GM18873 (cell line): Measurements from ENCODE around the gene IGF1.

ENCODE experiments used
- ATAC-seq: cut with Tn5 transposase; IDR thresholded peaks from one replicate; pipeline ENCODE4 v1.9.1; 2021; ENCODE audit warnings: mild to moderate bottlenecking, moderate library complexity, moderate number of reproducible peaks; ENCODE audit not compliant: unreplicated experiment, low FRiP score

The IGF1 gene

DNA sequence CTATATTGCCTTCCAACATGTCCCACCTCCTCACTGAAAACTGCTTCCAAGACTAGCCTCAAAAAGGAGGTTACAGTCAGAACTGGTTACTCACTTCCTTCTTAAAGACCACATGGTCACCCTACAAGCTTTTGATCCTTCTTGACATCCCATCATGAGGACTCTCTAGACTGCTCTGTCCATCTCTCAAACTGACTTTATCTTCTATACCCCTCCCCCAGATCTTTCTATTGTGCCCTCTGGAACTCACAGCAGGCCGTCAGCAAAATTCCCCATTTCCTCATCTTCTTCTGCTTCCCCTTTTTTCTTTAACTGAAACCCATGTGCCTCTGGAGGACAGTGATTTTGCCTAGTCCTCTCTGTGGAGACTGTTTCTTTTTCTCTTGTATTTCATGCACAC lies 18.1 kb upstream of the IGF1 start:
- no peak for ATAC-seq

DNA sequence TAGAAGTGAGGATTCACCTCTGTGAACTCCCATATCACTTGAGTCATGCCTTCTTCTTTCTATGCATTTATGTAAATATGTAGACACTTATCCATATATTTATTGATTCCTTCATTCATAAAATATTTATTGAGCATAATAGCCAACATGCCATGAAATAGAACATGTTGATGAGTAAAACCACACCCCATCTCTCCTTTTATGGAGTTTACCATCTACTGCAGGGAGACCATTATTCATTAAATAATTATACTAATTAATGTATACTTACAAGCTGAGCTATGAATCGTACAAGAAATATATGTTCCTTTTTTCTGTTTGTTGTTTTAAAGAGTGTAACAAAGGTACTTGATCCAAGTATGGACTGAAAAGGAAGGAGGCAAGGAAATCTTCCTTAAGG lies 17.4 kb upstream of the IGF1 start:
- no peak for ATAC-seq

DNA sequence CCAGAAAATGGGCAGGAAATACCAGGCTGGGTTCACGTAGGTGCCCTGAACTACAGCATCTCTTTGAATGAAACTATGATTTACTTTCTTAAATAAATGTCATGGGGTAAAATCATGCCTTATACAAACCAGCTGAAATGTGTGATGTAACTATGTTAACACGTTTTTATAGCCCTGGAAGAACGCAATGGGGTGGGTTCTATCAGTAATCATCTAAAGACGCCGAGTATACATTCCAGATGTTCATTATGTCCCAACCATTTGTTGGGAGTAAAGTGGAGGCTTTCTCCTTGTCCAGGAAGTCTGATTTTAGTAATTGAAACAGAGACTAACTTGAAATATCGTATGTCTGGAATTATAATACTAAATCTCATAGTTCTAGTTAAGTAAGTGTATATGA lies 16.2 kb upstream of the IGF1 start:
- no peak for ATAC-seq

- no peak for ATAC-seq
These were observed 6.9 kb upstream of the IGF1 start for GRCh38 chr12:102487226-102487625.

DNA sequence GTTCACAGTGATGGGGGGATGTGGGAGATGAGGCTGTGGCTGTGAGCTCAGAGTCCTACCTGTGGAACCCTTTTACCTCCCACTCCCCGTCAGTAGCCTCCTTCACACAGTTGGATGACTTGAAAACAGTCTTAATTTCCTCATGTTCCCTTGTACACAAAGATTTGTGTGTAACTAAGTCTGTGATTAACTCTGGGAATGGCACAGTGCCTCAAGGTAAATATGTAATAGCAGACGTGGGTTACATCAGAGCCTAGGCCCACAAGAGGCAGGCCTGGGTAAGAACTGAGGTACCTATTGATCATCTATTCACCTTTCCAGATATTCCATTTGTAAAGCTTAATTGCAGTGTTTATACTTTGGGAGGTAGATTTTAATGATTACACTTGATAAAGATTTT lies 5.8 kb upstream of the IGF1 start:
- ATAC-seq: no peak

DNA sequence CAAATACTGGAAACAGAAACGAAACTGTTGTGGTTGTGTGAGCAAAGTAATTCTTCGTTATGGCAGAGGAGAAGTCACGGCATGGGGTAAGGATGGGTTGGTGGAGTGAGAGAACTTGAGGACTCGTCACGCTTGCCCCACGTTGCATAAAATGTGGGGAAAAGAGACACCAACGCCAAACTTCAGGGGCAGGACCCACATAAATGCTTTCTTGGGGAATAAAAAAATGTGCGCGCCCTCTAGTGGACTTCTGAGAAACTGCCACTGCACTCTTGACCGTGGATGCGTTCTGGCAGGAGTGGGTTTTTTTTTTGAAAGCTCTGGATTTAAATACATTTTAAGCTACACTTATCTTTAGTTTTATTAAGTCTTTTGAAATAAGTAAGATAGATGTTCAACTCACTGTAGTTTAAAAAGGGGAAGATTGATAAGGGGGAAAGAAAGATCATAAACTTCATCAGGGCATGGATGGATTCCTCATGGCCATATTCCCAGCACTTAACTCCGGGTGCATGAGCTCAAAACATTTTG lies 4.1 kb upstream of the IGF1 start:
- ATAC-seq: peak; percentile 30

- ATAC-seq: peak; percentile 1
These were observed 3.7 kb upstream of the IGF1 start for GRCh38 chr12:102484017-102484416.

- peak; percentile 45 for ATAC-seq
These were observed 3.1 kb upstream of the IGF1 start for GRCh38 chr12:102483466-102483865.

DNA sequence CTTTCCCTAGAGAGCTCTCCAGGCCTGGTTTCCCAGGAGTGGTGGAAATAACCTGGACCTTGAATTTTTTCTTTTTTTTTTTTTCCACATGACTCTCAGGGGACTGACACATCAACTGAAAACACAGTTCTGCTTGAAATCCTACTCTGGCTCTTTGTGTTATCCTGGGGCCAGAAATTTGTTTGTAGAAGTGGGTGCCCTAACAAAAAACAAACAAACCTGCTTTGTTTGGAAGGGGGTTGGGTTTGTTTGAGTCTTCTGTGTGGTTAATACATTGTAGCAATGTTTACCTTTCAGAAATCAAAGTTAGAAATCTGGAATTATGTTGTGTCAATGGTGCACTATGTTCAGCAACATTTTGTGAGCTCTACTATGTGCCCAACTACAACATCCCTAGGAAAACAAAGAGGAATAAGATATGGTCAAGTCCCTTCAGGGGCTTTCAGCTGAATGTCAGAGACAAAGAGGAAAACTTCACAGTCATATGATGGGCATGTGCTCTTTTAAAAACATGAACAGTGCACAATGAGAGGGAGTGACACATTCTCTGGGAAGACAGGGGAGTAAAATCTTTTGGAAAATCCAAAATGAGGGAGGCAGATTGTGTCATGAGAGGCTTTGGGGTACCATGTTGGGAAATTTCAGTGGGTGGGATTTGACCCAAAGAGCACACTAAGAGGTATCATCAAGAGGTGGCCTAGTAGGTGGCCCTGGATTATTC lies 1.5 kb upstream of the IGF1 start:
- no peak for ATAC-seq

GRCh38 chr12:102479939-102480338 lies 424 bp downstream of the IGF1 start:
- no peak for ATAC-seq

GRCh38 chr12:102479099-102479885 lies 1.1 kb downstream of the IGF1 start:
- ATAC-seq: peak; percentile 28

GRCh38 chr12:102478405-102479098 lies 1.8 kb downstream of the IGF1 start:
- peak; percentile 65 for ATAC-seq

- ATAC-seq: no peak
These were observed 5.0 kb downstream of the IGF1 start for GRCh38 chr12:102475355-102475754.

DNA sequence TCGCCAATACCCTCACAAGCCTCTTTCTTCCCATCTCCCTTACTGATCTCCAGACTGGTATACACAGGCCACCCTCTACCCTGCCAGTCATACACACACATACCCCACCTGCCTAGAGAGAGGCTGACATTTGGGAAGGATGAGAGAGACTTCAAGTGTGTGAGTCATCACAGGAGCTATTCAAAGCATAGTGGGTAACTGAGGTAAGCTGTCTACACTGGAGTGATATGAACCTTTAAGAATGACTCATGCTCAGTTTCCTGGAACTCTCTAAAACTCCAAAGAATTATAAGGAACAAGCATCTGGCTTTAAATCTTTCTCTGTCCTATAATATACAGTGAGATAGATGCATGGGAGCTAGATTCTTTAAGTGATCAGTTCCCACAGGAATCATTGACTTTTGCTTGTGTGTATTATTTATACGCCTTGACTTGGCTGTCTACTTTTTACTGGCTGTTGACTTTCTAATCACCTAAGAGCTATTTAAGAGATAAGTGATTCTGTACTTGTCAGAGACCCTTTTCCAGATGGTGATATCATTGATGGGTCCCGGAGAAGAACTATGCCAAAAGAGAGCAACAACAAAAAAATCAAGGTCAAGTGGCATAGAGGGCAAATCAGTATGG lies 5.8 kb downstream of the IGF1 start:
- no peak for ATAC-seq

GRCh38 chr12:102472496-102472895 lies 7.9 kb downstream of the IGF1 start:
- no peak for ATAC-seq

GRCh38 chr12:102471556-102471955 lies 8.8 kb downstream of the IGF1 start:
- no peak for ATAC-seq

- ATAC-seq: no peak
These were observed 9.4 kb downstream of the IGF1 start for GRCh38 chr12:102470945-102471344.

- ATAC-seq: no peak
These were observed 12.0 kb downstream of the IGF1 start for GRCh38 chr12:102468261-102468915.

DNA sequence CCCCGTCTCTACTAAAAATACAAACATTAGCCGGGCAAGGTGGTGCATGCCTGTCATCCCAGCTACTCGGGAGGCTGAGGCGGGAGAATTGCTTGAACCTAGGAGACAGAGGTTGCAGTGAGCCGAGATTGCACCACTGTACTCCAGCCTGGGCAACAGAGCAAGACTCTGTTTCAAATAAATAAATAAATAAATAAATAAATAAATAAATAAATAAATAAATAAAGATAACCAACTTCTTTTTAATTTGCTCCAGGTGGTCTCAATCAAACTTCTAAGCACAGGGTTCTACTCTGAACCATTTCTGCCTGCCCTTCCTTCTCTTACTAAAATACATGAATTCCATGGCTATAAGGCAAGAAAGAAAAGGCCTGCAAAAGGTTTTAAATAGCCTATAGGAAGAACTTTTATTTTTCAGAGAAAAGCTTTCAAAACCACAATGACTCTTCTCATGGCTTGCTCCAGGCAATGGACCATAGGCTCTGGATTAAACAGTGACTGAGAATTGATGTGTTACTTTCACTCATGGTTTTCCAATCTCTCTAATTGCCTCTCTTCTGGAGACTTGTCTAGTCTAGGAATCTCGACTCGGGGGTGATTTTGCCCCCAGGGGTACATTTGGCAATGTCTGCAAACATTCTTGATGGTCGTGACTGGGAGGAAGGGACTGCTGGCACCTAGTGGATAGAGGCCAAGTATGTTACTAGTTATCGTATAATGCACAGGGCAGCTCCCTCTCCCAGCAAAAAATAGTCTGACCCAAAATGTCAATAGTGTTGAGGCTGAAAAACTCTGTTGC lies 14.4 kb downstream of the IGF1 start:
- no peak for ATAC-seq
